Lower lobe of right lung (tissue), 2 donors: ENCODE measurements around the gene NUP205. TPM values are rescaled to one million over a fixed set of nuclear protein-coding genes. Genes with fewer than 3 reads are reported as not detected.
"Not testable (repeated sequence)": the region's sequence is repeated elsewhere in the genome, so short reads cannot be mapped to it uniquely, and the experiment has no call there.

Experiments used
- ATAC-seq, 2 donors: fragments of 200-7000 bp; cut with Tn5 transposase; one replicate each; pipeline ENCODE4 v1.9.1; 2020 to 2022; ENCODE audit warnings: mild to moderate bottlenecking in 2 of 2, moderate library complexity in 2 of 2
- DNase-seq: peaks from one replicate; pipeline ENCODE4 v3.0.0-alpha.2; 2020
- H3K27ac ChIP-seq: fragments of 200-600 bp; one replicate; pipeline ENCODE4 v1.8.0; 2022
- H3K27me3 ChIP-seq: fragments of 200-600 bp; one replicate; pipeline ENCODE4 v1.8.0; 2022; ENCODE audit warnings: low read depth
- H3K36me3 ChIP-seq: fragments of 200-600 bp; one replicate; pipeline ENCODE4 v1.8.0; 2022; ENCODE audit warnings: mild to moderate bottlenecking
- H3K4me1 ChIP-seq: fragments of 200-600 bp; one replicate; pipeline ENCODE4 v1.8.0; 2022
- H3K4me3 ChIP-seq: fragments of 200-600 bp; one replicate; pipeline ENCODE4 v1.8.0; 2022; ENCODE audit warnings: mild to moderate bottlenecking
- H3K9me3 ChIP-seq: fragments of 200-600 bp; one replicate; pipeline ENCODE4 v1.8.0; 2022
- intact Hi-C: fragments of 100-400 bp; cut with DNase I; formaldehyde crosslinking; loops from one replicate; pipeline ENCODE4 v1.11.0; 2022
- total RNA-seq: library from RNA; stranded (reverse); fragmentation: NEBNext Ultra II Directional; extraction: Animal tissue kit (Norgen Biotek cat#: 25700); gene quantifications from one replicate; pipeline ENCODE4 v1.2.1, GENCODE V29; 2021
- TF ChIP-seq, protein P1 (sequence below): fragments of 200-600 bp; IDR thresholded peaks from one replicate; pipeline ENCODE4 v1.8.0; 2022; ENCODE audit warnings: antibody characterized with exemption, mild to moderate bottlenecking
- donor health status: DM: no; HTN: yes; CAD: no; lungs with severe emphysema.

NUP205 gene
- total RNA-seq, 1 donor from 2014 or later: 40.2 TPM

DNA sequence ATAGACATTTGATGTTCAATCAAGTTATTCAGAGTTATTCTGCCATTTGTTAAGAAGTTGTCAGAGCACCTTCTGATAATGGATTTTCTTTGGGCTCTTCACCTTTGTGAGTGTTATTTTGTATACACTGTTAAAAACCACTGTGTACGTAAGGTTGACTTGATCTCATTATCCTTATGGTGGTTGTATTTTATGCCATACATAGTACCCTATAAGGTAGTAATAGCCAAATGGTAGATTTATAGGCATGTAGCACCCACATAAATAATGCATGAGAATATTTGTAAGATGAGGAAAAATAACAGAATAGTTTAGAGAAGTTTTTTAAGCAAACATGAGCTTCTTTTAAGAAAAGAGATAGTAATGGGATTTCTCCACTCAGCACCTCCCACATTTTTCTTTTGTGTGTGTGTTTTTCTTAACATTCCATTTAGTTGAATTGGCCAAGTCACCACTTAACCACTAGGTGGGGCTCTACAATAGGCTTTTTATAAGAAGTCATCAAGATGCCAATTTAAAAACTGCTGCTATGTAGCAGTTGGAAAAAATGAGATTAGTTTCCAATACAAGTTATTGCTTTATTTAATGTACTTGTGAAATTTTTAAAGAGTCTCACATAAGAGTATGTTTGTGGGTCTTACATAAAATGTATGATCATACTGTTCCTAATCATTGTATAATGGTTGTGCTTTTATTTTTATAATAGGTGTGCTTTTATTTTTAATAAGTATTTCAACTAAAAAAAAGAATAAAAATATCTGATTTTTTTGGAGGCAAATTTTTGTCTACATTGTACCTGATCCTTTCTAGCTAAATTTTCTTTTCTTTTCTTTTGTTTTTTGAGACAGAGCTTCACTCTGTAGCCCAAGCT is 63.5 kb downstream of the NUP205 start:
- Histone ChIP-seq H3K4me1 (no peaks in the 10 kb centered on the region), H3K9me3 (no peaks in the 10 kb centered on the region), H3K27me3 (no peaks in the 10 kb centered on the region), H3K36me3 (peaks cover 94% of the 10 kb centered on the region), H3K27ac (no peak overlapping the region), H3K4me3 (no peak overlapping the region)
- TF ChIP-seq, protein P1, sequence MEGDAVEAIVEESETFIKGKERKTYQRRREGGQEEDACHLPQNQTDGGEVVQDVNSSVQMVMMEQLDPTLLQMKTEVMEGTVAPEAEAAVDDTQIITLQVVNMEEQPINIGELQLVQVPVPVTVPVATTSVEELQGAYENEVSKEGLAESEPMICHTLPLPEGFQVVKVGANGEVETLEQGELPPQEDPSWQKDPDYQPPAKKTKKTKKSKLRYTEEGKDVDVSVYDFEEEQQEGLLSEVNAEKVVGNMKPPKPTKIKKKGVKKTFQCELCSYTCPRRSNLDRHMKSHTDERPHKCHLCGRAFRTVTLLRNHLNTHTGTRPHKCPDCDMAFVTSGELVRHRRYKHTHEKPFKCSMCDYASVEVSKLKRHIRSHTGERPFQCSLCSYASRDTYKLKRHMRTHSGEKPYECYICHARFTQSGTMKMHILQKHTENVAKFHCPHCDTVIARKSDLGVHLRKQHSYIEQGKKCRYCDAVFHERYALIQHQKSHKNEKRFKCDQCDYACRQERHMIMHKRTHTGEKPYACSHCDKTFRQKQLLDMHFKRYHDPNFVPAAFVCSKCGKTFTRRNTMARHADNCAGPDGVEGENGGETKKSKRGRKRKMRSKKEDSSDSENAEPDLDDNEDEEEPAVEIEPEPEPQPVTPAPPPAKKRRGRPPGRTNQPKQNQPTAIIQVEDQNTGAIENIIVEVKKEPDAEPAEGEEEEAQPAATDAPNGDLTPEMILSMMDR: peak; percentile 87
- ATAC-seq: peak; percentile 65 to 68
- DNase-seq: no peak
- intact Hi-C loops: no loop called here

DNA sequence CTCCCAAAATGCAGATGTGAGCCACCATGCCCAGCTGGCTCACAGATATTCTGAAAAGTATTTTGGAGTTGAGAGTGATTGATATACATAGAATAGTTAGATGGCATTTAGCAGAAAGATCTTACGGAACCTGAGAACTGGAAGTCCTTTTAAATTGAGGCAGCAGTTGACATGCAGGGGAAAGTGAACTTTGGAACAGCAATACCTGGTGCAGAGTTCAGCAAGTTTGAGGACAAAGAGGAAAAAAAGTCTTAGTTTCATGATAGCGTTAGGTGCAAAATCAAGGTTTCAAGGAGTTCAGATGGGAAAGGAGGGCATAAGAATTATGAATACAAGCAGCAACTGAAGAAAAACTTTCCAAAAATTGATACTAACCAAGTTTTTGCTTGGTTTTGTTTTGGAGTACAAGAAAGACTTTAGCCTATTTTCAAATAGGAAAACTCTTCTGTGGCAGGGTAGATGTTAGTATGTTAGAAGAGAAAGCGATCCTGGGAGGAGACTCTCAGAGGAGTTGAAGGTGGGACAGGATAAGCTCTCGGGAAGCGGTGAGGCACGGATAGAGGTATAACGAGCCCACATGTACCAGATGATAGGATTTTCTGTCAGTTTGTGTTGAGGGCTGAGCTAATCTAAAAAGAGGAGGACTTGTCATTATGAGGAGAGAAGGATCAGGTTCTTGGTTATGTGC is 76.6 kb downstream of the NUP205 start:
- TF ChIP-seq, protein P1: no peak
- DNase-seq (no peak), ATAC-seq (no peak)
- Histone ChIP-seq H3K36me3 (peaks cover 98% of the 10 kb centered on the region), H3K4me3 (no peak overlapping the region), H3K27ac (no peak overlapping the region), H3K4me1 (no peaks in the 10 kb centered on the region), H3K9me3 (no peaks in the 10 kb centered on the region), H3K27me3 (no peaks in the 10 kb centered on the region)
- intact Hi-C loops: no loop called here

DNA sequence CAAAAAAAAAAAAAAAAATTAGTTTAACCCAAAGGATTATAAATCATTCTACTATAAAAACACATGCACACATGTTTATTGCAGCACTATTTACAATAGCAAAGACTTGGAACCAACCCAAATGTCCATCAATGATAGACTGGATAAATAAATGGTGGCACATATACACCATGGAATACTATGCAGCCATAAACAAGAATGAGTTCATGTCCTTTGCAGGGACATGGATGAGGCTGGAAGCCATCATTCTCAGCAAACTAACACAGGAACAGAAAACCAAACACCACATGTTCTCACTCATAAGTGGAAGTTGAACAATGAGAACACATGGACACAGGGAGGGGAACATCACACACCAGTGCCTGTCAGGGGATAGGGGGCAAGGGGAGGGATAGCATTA is 82.0 kb downstream of the NUP205 start:
- ATAC-seq, H3K27me3 ChIP-seq, DNase-seq, H3K4me3 ChIP-seq, H3K27ac ChIP-seq, intact Hi-C loops, H3K9me3 ChIP-seq, H3K4me1 ChIP-seq: not testable (repeated sequence)
- H3K36me3 ChIP-seq: peaks cover 84% of the 10 kb centered on the region

DNA sequence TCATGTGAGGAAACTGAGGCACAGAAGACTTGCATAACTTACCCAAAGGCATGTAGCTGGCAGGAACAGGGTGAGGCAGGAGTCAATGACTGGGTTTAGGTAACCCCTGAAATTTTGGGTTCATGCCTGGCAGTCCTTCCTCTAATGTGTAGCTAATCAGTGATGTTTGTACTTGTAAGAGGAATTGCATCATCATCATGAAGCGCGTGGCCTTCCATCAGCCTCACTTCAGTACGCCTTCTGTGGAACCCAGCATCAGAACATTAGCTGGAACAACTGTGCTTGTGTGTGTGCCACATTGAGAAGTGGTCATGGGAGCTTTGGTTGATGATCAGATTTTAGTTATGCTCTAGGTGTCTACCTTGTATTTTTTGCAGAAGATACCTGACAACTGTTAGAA is 86.4 kb downstream of the NUP205 start:
- intact Hi-C loops: no loop called here
- Histone ChIP-seq H3K36me3 (peaks cover 76% of the 10 kb centered on the region), H3K9me3 (no peaks in the 10 kb centered on the region), H3K27ac (no peak overlapping the region), H3K4me3 (no peak overlapping the region), H3K27me3 (no peaks in the 10 kb centered on the region), H3K4me1 (no peaks in the 10 kb centered on the region)
- peak in 1 of 2 donors; percentile 35 for ATAC-seq
- no peak for DNase-seq
- TF ChIP-seq, protein P1: no peak

DNA sequence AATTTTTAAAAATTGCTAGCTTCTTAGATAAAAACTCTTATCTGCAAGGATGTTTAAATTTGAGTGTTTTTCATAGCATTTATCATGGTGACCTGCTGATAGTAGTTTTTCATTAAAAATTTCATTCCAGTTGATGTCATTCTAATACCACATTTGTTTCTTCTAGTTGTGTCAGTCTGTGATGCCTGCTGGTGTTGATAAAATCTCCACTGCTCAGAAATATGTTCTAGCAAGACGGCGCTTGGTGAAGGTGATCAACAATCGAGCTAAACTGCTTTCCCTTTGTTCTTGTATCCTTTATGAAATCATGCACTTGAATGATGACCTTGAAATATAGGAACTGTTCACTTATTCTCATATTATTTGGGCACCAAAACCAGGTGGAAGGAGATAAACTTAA is 87.0 kb downstream of the NUP205 start:
- ATAC-seq (no peak), DNase-seq (no peak)
- intact Hi-C loops: no loop called here
- H3K27me3 ChIP-seq: no peaks in the 10 kb centered on the region
- no peaks in the 10 kb centered on the region for H3K4me1 ChIP-seq
- no peaks in the 10 kb centered on the region for H3K9me3 ChIP-seq
- H3K4me3 ChIP-seq: no peak overlapping the region
- H3K36me3 ChIP-seq: peaks cover 71% of the 10 kb centered on the region
- TF ChIP-seq, protein P1: no peak
- H3K27ac ChIP-seq: no peak overlapping the region
